Endometrial microvascular endothelial cells (primary cell): ENCODE data around the gene MYBPC2. TPM values are rescaled to one million over a fixed set of nuclear protein-coding genes. Genes with fewer than 3 reads are reported as not detected.

ENCODE experiments used
- in situ Hi-C: cut with HindIII; loops from 2 replicates; pipeline ENCODE4 v1.10.0; 2017; ENCODE audit warnings: low sequenced_read_pairs, low pct_unique_long_range_greater_than_20kb; ENCODE audit errors: inconsistent ontology term
- total RNA-seq: library from RNA; depleted of rRNA; stranded (reverse); fragments of >200 nt; gene quantifications from one replicate; pipeline ENCODE4 v1.2.3, GENCODE V29; 2015; ENCODE audit errors: inconsistent ontology term

Gene MYBPC2
- total RNA-seq, 1 donor from 2014 or later: not detected

DNA sequence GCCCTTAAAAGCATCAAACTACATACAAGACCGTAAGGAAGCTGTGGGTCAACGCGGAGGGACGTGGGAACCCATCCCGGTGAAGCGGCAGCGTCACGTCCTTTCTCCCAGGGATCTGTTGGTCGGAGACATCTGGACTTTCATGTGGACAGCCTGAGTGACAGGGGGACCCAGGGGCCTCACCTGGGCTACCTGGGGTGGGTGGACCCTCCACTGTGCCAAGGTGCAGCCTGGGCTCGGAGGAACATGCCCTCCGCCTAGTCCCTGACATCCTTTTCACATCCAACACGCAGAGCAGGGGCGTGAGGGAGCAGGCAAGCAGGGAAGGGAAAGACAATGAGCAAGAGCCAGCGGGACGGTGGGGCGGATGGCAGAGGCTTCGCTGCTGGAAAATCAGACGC is 57.7 kb downstream of the MYBPC2 start:
- in situ Hi-C loops: no loop called here

DNA sequence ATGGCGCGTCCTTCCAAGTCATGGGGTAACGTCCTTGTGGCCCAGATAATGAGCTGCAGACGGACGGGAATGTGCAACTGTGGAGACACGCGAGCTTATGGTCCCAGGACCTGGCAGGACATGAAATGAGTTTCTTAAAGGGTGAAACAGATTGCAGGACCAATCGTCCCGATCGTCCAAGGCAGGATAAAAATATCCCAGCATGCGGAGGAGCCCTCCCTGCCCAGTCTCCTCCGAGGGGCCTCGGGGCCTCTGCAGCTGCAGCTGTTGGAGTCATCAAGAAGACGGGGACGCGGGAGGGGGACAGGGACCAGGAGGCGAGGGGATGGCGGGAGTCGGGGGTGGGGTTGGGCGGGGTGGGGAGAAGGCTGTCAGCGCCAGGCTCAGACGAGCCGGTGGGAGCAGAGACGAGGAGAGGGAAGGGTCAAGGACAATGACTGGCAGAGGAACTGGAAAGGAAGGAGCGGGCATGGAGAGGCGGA is 58.3 kb downstream of the MYBPC2 start:
- in situ Hi-C loops: no loop called here

DNA sequence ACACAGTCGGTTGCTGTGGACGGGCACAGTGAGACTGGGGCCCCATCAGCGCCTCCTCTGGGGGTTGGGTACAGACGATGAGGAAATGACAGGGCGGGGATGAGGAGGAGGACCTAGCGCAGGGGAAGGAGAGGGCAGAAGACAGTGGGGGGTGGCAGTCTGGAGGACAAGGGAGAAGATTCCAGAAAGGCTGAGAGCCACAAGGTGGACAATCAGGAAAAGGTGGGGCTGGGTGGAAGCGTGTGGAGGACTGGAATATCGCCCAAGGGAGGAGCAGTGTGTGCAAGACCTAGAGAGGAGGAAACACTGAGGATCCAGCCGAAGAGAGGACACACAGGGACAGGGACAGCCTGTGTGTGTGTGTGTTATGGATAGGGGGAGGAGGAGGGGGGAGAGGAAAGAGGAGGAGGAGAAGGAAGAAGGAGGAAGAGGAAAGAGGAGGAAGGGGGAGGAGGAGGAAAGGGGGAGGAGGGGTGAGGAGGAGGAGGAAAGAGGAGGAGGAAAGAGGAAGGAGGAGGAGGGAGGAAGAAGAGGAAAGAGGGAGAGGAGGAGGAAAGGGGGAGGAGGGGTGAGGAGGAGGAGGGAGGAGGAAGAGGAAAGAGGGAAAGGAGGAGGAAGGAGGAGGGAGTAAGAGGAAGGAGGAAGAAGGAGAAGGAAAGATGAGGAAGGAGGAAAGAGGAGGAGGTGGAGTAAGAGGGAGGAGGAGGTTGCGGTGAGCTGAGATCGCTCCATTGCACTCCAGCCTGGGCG is 59.8 kb downstream of the MYBPC2 start:
- in situ Hi-C loops: no loop called here

DNA sequence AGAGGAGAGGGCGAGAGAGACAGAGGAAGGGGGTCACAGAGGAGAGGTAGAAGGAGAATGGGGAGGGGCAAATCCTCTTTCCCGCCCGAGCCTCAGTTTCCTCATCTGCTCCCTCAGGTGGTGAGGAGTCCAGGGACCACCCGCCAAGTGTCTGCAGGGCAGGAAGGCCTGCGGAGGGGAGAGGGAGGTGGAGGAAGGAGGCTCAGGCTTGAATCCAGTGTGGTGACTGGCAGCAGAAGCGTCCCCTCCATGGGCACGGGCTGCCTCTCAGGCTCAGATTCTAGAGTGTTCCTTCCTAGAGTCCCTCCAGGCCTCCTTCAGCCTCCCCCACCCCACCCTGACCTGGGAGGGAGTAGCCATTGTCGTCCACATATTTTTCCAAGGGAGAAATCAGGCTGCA is 60.5 kb downstream of the MYBPC2 start:
- in situ Hi-C loops: no loop called here

DNA sequence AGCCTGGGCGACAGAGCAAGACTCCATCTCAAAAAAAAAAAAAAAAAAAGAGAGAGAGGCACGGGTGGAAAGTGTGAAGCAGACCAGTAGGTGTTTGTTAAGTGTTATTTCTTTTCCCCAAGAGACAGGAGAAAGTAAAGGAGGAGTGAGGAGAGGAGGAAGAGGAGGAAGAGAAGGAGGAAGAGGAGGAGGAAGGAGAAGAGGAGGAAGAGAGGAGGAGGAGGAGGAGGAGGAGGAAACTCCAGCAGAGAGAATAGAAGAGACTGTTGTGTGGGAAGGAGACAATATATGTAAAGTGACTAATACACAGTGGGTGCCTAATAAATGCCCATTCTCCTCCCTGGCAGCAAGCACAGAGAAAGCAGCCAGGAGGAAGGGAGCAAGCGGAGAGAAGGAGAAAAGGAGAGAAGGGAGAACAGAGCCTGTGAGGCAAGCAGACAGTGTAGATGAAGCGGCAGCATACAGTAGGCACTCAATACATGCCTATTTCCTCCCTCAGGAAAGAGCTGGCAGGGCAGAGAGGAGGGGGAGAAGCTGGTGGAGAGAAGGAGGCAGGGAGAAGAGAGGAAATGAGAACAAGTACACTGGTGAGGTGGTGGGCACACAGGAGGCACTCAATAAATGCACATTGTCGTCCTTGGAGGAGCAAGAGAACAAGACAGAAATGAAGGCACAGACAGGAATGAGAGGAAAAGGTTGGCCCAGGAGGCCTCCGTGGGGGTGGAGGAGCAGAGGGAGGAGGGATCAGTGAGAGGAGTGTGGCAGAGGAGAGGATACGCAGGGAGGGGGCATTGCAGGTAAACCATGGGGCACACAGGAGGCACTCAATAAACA is 61.7 kb downstream of the MYBPC2 start:
- in situ Hi-C loops: no loop called here

DNA sequence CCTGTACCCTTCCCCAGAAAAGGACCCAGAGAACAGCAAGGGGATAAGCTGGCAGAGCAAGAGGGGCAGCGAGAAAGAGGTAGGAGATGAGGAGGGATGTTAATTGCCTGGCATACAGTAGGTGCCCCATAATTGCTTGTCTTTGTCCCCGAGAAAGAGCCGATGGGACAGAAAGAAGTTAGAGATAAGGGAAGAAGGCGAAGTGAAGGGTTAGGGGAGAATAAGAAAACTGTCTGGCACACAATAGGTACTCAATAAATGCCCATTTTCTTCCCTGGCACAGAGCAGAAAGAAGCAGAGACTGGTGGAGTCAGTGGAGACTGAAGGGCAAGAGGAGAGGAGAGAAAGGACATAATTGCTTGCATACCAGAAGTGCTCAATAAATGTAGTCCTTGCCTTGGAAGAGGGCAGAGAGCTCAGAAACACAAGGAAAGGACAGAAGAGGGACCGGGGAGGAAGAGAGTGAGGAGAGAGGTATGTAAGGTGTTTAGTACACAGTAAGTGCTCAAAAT is 62.4 kb downstream of the MYBPC2 start:
- in situ Hi-C loops: no loop called here

DNA sequence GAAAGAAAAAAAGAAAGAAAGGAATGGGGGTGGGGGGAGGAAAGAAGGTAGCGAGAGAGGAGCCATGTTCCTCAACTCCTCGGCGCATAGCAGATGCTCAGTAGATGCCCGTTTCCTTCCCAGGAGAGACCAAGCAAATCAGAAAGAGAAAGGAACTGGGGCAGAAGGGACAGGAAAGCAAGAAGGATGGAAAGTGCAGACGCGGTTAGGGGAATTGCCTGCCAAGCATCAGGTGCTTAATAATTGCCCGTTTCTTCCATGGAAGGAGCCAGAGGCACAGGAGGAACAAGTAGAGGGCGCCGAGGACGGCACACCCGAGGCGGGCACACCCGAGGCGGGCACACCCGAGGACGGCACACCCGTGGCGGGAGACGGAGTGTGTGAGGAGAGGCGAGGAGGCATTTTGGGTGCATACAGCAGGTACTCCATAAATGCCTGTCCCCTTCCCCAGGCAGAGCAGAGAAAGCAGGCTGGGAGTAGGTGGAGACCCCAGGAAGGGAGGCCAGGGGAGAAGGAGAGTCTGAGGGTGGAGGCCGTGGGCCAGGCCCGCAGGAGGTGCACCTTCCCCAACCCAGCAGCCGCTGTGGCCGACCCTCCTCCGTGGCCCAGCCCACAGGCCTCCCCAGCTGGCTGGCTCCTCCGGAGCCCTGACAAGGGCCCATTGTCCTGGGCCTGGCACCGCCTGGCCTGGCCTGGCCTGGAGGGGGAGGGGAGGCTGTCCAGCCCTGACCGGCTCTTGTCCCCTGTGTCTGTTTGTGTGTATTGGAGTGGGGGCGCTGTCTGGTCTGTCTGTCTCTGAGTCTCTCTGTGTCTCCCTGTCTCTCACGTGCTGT is 63.7 kb downstream of the MYBPC2 start:
- in situ Hi-C loops: no loop called here

DNA sequence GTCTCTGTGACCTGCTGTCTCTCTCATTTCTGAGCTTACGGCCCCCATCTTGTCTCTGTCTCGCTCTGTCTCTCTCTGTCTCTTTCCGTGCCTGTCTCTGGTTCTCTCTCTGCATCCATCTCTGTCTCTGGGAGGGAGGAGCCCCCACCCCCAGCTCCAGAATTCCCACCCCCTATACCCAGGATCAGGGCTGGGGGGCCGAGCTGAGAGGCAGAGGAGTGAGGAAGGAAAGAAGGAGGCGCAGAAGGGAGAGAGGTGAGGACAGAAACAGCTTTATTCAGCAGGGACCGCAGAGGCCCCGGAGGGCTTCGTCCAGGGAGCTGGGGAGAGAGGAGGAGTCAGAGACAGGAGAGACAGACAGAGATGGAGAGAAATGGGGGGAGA is 64.3 kb downstream of the MYBPC2 start:
- in situ Hi-C loops: no loop called here

DNA sequence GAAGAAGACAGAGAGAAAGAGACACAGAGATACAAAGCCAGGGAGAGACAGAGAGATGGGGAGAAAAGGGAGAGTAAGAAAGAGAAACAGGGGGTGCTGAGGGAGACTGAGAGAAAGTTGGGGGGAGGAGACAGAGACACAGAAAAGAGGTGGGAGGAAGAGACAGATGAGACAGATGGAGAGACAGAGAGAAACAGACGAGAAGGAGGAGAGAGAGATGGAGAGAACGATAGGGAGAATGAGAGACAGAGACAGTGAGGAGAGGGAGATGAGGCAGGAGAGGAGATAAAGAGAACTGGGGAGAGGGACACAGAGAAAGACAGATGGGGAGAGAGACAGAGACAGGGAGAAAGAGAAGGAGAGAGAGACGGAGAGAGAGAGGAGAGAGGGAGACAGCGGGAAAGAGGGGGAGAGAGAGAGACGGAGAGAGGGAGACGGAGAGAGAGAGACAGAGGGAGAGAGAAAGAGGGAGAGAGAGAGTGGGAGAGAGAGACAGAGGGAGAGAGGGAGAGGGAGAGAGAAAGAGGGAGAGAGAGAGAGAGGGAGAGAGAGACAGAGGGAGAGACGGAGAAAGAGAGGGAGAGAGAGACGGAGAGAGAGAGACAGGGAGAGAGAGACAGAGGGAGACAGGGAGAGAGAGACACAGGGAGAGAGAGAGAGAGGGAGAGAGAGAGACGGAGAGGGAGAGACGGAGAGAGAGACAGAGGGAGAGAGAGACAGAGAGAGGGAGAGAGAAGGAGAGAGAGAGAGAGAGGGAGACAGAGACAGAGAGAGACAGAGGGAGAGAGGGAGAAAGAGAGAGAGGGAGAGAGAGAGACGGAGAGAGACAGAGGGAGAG is 65.7 kb downstream of the MYBPC2 start:
- in situ Hi-C loops: no loop called here

DNA sequence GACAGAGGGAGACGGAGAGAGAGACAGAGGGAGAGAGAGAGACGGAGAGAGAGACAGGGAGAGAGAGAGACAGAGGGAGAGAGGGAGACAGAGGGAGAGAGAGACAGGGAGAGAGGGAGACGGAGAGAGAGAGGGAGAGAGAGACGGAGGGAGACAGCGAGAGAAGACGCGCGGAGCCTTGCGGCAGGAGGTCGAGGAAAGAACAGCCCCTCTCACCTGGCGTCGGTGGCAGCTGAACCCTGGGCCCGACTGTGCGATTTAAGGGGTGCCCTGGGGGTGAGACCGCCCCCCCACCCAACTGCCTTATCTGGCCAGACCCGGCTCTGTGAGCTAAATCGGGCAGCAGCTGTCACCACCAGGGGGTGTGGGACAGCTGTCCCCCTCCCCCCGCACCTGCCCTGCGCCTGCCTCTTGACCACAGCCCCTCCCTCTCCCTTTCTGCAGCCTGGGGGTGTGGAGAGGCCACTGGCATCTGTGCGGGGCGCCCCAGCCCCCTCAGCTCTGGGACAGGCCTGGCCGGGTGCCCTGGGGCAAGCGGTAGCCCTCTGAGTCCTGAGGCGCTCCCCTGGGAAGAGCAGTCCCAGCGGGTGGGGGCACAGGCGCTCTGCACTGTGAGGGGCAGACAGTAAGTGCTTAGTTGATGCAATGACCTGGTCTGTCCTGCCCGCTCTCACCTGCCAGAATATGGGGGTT is 67.5 kb downstream of the MYBPC2 start:
- in situ Hi-C loops: no loop called here

DNA sequence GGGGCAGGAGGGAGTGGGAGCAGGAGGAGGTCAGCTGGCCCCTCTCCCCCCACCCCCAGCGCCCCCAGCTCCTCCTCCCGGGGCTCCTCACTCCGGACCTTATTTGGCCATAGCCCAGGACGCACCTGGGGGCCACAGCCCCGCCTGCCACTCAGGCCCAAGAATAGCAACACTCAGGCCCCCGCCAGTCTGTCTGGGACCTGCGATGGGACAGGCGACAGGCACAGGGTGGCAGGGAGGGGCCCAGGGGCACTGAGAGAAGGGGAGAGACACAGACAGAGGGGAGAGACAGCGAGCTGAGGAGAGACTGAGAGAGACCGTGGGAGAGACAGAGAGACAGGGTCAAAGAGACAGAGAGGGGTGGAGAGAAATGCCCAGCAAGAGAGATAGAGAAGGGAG is 68.1 kb downstream of the MYBPC2 start:
- in situ Hi-C loops: no loop called here

DNA sequence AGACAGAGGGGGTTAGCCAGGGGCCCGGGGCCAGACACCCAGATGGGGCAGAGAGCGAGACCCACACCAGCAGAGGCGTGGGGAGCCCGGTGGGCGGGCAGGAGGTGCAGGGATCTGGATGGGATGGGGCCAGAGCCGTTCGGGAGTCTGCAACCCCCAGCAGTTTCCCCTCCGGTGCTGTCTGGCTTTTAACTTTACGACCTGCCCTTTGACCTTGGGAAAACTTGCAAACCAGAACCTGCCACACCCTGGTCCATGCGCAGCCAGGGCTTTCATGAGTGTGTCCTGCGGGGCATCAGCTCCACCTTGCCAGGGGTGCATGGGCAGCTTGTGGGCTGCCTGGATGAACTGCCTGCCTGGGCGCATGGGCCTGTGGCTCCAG is 68.5 kb downstream of the MYBPC2 start:
- in situ Hi-C loops: no loop called here

DNA sequence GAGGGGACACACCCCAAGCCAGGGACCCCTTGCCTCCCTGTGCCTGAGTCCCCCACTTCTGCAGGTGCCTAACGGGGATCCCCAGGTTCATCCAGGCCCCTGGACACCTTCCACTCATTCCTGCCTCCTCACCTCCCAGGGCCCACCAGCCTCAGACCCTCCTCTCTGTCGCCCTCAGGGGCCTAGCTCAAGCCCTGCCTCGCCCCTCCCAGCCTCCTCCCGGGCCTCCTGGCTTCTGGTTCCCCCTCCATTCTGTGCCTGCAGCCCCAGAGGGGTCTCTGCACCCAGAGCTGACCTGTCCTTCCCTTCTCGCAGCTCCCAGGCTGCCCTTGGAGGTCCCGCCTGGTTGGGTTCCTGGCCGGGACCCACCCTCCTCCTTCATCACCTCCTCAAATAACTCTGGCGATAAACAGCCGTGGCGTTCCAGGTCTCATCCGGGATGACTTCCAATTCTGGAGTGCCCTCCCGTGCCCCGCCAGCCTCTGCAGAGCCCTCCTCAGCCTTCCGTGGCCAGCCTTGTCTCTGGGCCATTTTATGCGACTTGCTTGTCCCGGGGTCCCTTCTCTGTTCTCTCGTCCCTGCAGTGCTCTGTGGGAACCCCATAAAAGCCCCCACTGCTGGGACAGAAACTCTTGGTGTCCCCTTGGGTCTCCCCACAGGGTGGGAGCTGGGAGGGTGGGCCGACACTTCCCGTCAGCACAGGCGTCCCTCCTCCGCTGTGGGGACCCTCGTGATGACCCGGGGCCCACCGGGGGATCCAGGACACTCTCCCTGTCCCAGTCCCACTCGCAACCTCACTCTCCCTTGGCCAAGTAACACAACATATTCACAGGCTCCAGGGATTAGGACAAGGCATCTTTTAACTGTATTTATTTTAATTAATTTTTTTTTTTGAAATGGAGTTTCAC is 69.1 kb downstream of the MYBPC2 start:
- in situ Hi-C loops: no loop called here

DNA sequence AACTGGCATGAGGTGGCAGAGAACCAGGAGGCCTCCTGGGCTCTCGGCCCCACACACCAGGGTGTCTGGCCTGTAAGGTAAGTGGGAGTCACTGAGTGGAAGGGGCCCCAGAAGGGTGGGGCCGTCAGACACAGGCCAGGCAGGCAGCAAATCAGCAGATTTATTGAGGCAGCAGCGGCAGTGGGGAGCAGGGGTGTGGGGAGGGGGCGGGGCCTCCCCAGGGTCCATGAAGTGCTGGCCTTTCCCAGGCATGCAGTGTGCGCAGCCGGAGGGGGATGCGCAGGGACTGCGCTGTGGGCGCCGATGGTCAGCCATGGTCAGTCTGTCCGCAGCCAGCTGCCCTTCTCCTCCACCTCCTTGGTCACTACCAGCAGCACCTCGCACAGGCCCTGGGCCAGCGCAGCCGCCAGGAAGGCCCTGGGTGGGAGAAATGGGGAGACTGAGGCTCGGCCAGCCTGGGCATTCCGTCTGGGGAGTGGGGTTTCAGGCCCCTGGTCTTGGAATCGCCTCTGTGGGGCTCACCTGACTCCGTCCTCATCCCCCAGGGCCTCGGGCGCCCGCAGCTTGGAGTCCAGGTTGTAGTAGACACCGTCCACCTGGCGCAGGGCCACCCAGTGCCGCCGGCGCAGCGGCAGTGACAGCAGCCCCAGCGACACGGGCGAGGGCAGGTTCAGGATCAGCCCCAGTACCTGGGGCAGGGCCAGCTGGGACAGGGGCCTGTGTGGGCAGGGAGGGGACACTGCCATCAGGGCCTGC is 73.3 kb downstream of the MYBPC2 start:
- in situ Hi-C loops: no loop called here

DNA sequence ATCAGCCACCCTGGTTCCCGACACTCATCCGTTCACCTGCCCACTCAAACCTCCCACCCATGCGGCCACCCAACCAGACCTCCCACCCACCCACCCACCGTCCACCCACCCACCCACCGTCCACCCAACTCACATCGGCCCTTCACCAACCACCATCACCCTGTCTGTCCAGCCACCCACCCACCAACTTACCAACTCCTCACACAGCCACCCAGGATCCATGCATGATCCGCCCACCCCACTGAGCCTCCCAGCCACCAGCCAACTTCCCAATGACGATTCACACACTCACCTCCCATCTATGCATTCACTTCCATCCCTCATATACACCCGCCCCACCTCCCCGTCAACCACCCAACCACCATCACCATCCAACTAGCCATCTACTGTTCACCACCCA is 74.0 kb downstream of the MYBPC2 start:
- in situ Hi-C loops: no loop called here

DNA sequence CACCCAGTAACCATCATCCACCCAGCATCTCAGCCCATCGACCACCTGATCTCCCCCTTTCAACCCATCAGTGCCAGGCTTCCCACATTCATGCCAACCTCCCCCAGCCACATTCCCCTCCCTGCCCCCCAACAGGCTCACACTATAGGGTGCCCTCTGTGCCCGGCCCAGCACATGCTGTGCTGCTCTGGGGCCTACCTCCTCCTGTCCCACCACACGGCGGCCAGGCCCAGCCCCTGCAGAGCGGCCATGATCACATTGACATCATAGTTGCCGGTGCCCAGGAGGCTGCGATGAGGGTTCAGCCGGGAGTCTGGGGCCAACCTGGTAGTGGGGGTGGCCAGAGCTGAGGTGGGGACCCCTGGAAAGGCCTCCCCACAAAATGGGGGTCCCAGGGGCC is 74.7 kb downstream of the MYBPC2 start:
- in situ Hi-C loops: no loop called here
